ENCODE results near the gene C6orf58. TPM values are rescaled to one million over a fixed set of nuclear protein-coding genes. Genes with fewer than 3 reads are reported as not detected.

Gene C6orf58
- total RNA-seq, 4 donors from 2014 or later = not detected

DNA sequence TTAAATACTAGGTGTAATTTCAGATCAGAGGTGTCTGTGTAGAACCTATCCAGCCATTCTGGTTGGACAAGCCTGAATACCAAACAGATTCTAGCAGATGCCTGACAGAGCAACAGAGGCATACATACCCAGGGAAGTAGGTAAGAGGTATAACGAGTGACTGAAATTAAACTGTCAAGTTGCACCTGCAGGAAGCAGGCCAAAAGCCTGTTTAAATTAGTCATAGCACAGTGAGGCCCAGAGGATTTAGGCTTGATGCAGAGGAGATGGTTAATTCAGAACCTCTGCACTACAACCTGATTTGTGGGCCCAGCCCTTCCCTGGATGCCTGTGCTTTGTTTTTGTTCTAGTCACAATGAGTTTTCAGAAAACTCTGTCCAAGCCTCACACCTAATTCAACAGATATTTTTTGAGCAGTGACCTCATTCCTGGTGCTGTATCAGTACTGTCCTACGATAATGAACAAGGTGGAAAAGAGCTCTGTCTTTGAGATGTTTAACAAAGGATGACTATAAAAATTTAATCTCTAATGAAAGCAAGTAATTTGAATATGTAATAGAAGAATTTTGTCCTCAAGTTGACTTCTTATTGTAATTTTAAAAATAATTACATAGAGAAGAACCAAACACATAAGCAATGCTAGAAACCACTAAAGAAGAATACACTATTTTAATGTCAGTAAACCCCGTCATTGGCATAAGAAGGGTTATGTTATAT lies 31.7 kb downstream of the C6orf58 start:
- no peaks in the 10 kb centered on the region for H3K4me1 ChIP-seq
- H3K4me3 ChIP-seq = no peak overlapping the region
- H3K27ac ChIP-seq = no peak overlapping the region
- H3K36me3 ChIP-seq = no peaks in the 10 kb centered on the region
- intact Hi-C loops (cut with DNase I; ENCODE audit: low total_unique reads) = no loop called here
- in situ Hi-C loops (cut with MboI; ENCODE audit: low pct_ligation_motif_present in 1 of 4, low pct_unique_long_range_greater_than_20kb in 1 of 4, low sequenced_read_pairs in 3 of 4) = no loop called here
- TF ChIP-seq POLR2A (IDR thresholded peaks at IDR 0.05) = no peak
- no peak for TF ChIP-seq POLR2AphosphoS5 (IDR thresholded peaks at IDR 0.05)
- no peak for TF ChIP-seq EP300 (IDR thresholded peaks at IDR 0.05; ENCODE audit: low read depth)
- TF ChIP-seq, protein P1, sequence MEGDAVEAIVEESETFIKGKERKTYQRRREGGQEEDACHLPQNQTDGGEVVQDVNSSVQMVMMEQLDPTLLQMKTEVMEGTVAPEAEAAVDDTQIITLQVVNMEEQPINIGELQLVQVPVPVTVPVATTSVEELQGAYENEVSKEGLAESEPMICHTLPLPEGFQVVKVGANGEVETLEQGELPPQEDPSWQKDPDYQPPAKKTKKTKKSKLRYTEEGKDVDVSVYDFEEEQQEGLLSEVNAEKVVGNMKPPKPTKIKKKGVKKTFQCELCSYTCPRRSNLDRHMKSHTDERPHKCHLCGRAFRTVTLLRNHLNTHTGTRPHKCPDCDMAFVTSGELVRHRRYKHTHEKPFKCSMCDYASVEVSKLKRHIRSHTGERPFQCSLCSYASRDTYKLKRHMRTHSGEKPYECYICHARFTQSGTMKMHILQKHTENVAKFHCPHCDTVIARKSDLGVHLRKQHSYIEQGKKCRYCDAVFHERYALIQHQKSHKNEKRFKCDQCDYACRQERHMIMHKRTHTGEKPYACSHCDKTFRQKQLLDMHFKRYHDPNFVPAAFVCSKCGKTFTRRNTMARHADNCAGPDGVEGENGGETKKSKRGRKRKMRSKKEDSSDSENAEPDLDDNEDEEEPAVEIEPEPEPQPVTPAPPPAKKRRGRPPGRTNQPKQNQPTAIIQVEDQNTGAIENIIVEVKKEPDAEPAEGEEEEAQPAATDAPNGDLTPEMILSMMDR (IDR thresholded peaks at IDR 0.05) = no peak
- DNase-seq = no peak
- 35 to 54% methylated on average over 3 of the region's 3 CpGs for WGBS, 2 donors (ENCODE audit: low coverage in 1 of 2)
- no peaks in the 10 kb centered on the region for H3K9me3 ChIP-seq
- H3K27me3 ChIP-seq = no peaks in the 10 kb centered on the region

DNA sequence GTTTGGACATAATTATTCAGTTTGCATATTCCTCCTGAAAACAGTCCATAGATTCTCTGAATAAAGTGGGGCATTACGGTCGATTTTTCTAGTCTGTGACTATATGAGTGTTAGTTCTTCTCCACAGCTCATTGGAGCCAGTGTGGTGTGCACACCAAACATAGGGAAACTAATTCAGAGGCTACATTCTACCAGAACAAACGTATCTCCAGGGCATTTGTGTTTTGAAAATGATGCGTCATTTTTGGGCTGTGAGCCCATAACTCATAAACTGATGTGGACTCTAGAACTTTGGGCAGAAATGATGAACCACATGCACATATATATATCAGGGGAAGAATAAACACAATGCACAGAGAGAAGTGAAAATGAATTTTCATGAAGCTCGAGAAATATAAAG lies 41.8 kb downstream of the C6orf58 start:
- intact Hi-C loops (cut with DNase I; ENCODE audit: low total_unique reads) (no loop called here), in situ Hi-C loops (cut with MboI; ENCODE audit: low pct_ligation_motif_present in 1 of 4, low pct_unique_long_range_greater_than_20kb in 1 of 4, low sequenced_read_pairs in 3 of 4) (no loop called here)
- TF ChIP-seq POLR2A (IDR thresholded peaks at IDR 0.05) = no peak
- TF ChIP-seq POLR2AphosphoS5 (IDR thresholded peaks at IDR 0.05) = no peak
- no peak for TF ChIP-seq EP300 (IDR thresholded peaks at IDR 0.05; ENCODE audit: low read depth)
- TF ChIP-seq, protein P1 (IDR thresholded peaks at IDR 0.05) = no peak
- no peaks in the 10 kb centered on the region for H3K27me3 ChIP-seq
- no peak overlapping the region for H3K4me3 ChIP-seq
- H3K4me1 ChIP-seq = no peaks in the 10 kb centered on the region
- WGBS, 2 donors (ENCODE audit: low coverage in 1 of 2) = 62 to 63% methylated on average over 4 to 5 of the region's 5 CpGs
- H3K9me3 ChIP-seq = no peaks in the 10 kb centered on the region
- no peak overlapping the region for H3K27ac ChIP-seq
- DNase-seq = no peak
- H3K36me3 ChIP-seq = no peaks in the 10 kb centered on the region

DNA sequence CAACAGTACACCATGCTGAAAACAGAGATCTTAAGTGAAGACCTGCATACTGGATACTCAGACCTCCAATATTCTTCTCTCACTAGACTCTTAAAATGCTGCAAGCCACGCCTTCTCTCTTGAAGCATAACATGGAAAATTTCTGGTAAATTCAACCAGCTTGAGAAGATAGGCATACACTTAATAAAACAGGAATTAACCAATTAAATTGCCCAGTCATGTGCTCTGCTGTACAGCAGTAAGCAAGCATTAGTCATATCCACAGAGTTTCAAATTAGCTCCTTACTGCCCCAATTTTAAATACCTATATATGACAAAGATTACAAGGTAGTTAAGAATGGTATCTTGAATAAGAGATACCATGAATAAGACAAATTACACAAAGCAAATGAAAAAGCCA lies 53.8 kb downstream of the C6orf58 start:
- TF ChIP-seq, protein P1 (IDR thresholded peaks at IDR 0.05) = no peak
- TF ChIP-seq EP300 (IDR thresholded peaks at IDR 0.05; ENCODE audit: low read depth) = no peak
- TF ChIP-seq POLR2AphosphoS5 (IDR thresholded peaks at IDR 0.05) = no peak
- TF ChIP-seq POLR2A (IDR thresholded peaks at IDR 0.05) = no peak
- H3K4me1 ChIP-seq = no peaks in the 10 kb centered on the region
- no peak overlapping the region for H3K4me3 ChIP-seq
- in situ Hi-C loops (cut with MboI; ENCODE audit: low pct_ligation_motif_present in 1 of 4, low pct_unique_long_range_greater_than_20kb in 1 of 4, low sequenced_read_pairs in 3 of 4) = no loop called here
- intact Hi-C loops (cut with DNase I; ENCODE audit: low total_unique reads) = no loop called here
- WGBS, 2 donors (ENCODE audit: low coverage in 1 of 2) = 61% methylated on average over 1 of the region's 1 CpG; no CpG with 5 or more reads in 1 of the 2 donors
- DNase-seq = no peak
- no peaks in the 10 kb centered on the region for H3K27me3 ChIP-seq
- H3K27ac ChIP-seq = no peak overlapping the region
- H3K9me3 ChIP-seq = no peaks in the 10 kb centered on the region
- no peaks in the 10 kb centered on the region for H3K36me3 ChIP-seq

DNA sequence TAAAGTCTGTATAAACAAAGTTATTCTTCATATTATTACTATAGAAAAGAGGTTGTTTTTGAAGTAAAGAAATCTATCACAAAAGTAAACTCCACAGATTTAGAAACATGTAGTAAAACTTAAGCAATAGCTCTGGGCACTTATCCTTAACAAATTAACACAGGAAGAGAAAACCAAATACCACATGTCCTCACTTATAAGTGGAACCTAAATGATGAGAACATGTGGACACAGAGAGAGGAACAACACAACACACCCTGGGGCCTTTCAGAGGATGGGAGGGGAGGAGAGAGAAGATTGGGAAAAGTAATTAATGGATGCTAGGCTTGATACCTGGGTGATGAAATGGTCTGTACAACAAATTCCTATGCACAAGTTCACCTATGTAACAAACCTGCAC lies 57.2 kb downstream of the C6orf58 start:
- Histone ChIP-seq H3K4me1 (no peaks in the 10 kb centered on the region), H3K36me3 (no peaks in the 10 kb centered on the region), H3K4me3 (no peak overlapping the region), H3K9me3 (no peaks in the 10 kb centered on the region), H3K27ac (no peak overlapping the region), H3K27me3 (no peaks in the 10 kb centered on the region)
- intact Hi-C loops (cut with DNase I; ENCODE audit: low total_unique reads) = no loop called here
- in situ Hi-C loops (cut with MboI; ENCODE audit: low pct_ligation_motif_present in 1 of 4, low pct_unique_long_range_greater_than_20kb in 1 of 4, low sequenced_read_pairs in 3 of 4) = no loop called here
- no peak for TF ChIP-seq POLR2A (IDR thresholded peaks at IDR 0.05)
- TF ChIP-seq, protein P1 (IDR thresholded peaks at IDR 0.05) = no peak
- TF ChIP-seq POLR2AphosphoS5 (IDR thresholded peaks at IDR 0.05) = no peak
- no peak for TF ChIP-seq EP300 (IDR thresholded peaks at IDR 0.05; ENCODE audit: low read depth)
- DNase-seq = no peak
